Hematopoietic multipotent progenitor cell treated with erythropoietin and hydrocortisone succinate and interleukin-3 and kit ligand, for 4 days (in vitro differentiated cells): ENCODE data around the gene EHBP1.

Experiments used
- DNase-seq: peaks from one replicate; pipeline ENCODE4 v3.0.0-alpha.2; 2015

EHBP1 gene

DNA sequence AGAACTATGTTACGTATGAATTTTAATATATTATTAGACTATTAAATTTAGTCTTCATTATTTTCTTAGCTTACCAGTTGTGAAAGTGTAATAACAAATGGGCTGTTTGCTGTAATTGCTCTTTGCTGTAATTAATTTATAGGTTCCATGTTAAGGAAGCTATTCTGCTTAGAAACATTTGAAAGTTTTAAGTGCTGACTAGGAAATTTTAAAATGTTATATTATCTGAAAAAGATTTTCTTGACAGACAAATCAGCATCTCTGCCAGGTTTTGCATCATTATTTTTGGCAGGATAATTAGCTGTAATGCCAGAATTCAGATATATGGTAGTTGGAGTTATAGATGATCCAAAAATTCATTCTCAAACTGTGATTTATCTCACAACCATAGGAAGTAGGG lies 387.3 kb downstream of the EHBP1 start:
- DNase-seq = no peak

DNA sequence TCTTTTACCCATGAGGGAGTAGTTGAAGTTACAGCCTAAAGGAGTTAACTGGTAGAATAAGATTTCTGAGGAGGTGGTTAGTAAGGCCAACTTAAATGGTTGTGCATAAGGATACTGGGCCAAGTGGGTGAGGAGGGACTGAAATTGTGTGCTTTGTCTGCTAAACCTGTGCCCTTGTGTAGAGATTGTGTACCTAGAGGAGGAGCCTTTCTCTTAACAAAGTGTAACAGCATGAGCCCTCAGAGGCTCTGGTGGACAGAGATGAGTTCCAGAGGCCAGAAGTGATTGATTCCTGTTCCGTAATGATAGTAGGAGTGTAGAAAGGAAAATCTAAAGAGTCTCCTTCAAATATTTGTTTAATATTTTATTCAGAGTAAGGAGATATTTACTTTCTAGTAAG lies 388.0 kb downstream of the EHBP1 start:
- no peak for DNase-seq
